ENCODE results near the gene MDM2. TPM values are rescaled to one million over a fixed set of nuclear protein-coding genes. Genes with fewer than 3 reads are reported as not detected.

MDM2 gene
- polyA plus RNA-seq, 1 of the 3 experiments (the other 2 are of a cell fraction), result 21.5 TPM

- TF ChIP-seq MAX (IDR thresholded peaks at IDR 0.05; ENCODE audit: low read depth), result no peak
- TF ChIP-seq RCOR1 (IDR thresholded peaks at IDR 0.05; ENCODE audit: low read length), result no peak
Observed at GRCh38 chr12:68882251-68882964, 74.4 kb downstream of the MDM2 start (continued).

- Histone ChIP-seq H3K27ac (ENCODE audit: low read depth in 2 of 2, low read length in 1 of 2) (no peak overlapping the region), H3K4me1 (ENCODE audit: control insufficient read depth in 1 of 2, insufficient read depth in 2 of 2, low read depth in 1 of 2, low read length in 1 of 2) (0 out of 4 replicates have a peak, but pooled peaks cover 0 to 6% of the 10 kb centered on the region in 2 experiments), H2AFZ (ENCODE audit: low read depth) (no peak overlapping the region), H3K4me2 (no peak overlapping the region), H3K9me3 (no peaks in the 10 kb centered on the region), H3K27me3 (ENCODE audit: insufficient read depth) (no peaks in the 10 kb centered on the region), H3K9me2 (no peaks in the 10 kb centered on the region), H3K36me3 (replicated peaks in 1 of 2; ENCODE audit: control insufficient read depth in 1 of 2, insufficient read depth in 2 of 2, low read length in 1 of 2) (no peaks in the 10 kb centered on the region), H3K9ac (no peak overlapping the region), H4K20me1 (ENCODE audit: insufficient read depth) (no peaks in the 10 kb centered on the region), H3K79me2 (ENCODE audit: insufficient read depth) (no peaks in the 10 kb centered on the region), H3K4me3 (ENCODE audit: low read depth in 2 of 2, low read length in 1 of 2) (no peak overlapping the region), H3F3A (replicated peaks; ENCODE audit: insufficient read depth) (no peaks in the 10 kb centered on the region)
- 52% methylated on average over 3 of the region's 3 CpGs for WGBS (ENCODE audit: low lambda C conversion rate)
- CTCF ChIA-PET, result interaction anchor here (1.0 to 1.5 kb wide), 3 partner anchors 16 to 53 kb away, joined by 3 read pairs; no protein-coding TSS in a partner anchor
- no peak for DNase-seq
- TF ChIP-seq, protein P1, sequence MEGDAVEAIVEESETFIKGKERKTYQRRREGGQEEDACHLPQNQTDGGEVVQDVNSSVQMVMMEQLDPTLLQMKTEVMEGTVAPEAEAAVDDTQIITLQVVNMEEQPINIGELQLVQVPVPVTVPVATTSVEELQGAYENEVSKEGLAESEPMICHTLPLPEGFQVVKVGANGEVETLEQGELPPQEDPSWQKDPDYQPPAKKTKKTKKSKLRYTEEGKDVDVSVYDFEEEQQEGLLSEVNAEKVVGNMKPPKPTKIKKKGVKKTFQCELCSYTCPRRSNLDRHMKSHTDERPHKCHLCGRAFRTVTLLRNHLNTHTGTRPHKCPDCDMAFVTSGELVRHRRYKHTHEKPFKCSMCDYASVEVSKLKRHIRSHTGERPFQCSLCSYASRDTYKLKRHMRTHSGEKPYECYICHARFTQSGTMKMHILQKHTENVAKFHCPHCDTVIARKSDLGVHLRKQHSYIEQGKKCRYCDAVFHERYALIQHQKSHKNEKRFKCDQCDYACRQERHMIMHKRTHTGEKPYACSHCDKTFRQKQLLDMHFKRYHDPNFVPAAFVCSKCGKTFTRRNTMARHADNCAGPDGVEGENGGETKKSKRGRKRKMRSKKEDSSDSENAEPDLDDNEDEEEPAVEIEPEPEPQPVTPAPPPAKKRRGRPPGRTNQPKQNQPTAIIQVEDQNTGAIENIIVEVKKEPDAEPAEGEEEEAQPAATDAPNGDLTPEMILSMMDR (IDR thresholded peaks at IDR 0.05), result no peak
- TF ChIP-seq, protein P2, sequence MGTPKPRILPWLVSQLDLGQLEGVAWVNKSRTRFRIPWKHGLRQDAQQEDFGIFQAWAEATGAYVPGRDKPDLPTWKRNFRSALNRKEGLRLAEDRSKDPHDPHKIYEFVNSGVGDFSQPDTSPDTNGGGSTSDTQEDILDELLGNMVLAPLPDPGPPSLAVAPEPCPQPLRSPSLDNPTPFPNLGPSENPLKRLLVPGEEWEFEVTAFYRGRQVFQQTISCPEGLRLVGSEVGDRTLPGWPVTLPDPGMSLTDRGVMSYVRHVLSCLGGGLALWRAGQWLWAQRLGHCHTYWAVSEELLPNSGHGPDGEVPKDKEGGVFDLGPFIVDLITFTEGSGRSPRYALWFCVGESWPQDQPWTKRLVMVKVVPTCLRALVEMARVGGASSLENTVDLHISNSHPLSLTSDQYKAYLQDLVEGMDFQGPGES (IDR thresholded peaks at IDR 0.05; ENCODE audit: low read depth, low read length), result no peak
- no peak for TF ChIP-seq TCF12 (IDR thresholded peaks at IDR 0.05)
- no peak for TF ChIP-seq TEAD4 (IDR thresholded peaks at IDR 0.05; ENCODE audit: borderline replicate concordance, insufficient read depth)
- no peak for TF ChIP-seq FOXJ3 (CRISPR knock-in tag; IDR thresholded peaks at IDR 0.05)
- TF ChIP-seq RFX5 (IDR thresholded peaks at IDR 0.05; ENCODE audit: low read length), result no peak
- TF ChIP-seq CHD2 (IDR thresholded peaks at IDR 0.05; ENCODE audit: low read length, partially characterized antibody), result no peak
- TF ChIP-seq ZBTB33 (IDR thresholded peaks at IDR 0.05; ENCODE audit: borderline replicate concordance, low read depth), result no peak
- TF ChIP-seq RCOR1 (IDR thresholded peaks at IDR 0.05; ENCODE audit: low read length), result no peak
- no peak for TF ChIP-seq POLR2AphosphoS5 (IDR thresholded peaks at IDR 0.05; ENCODE audit: low read depth, low read length)
- POLR2A ChIA-PET, result no interaction called here
Observed at GRCh38 chr12:68883151-68883550, 75.2 kb downstream of the MDM2 start.

All from SK-N-SH (cell line).